ENCODE results near the gene USP40.

DNA sequence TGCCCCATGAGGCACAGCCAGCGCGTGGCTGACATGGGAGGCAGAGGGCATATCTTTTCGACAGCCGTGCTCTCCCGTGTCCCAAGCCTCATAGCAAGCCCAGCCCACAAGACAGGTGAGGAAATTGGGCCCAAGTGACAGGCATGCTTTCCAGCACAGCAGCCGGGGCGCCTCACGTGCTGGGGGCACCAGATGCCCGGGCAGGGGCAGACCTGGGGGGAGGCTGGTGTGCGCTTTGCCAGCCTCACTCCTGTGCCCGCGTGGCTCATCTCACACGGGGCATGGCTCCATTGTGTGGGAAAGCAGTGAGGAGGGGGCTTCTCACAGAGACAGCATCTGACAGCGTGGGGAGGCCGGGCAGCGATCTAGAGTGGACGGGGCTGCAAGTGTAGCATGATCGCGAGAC, 93.2 kb downstream of the USP40 start:
- TF ChIP-seq, protein P1, sequence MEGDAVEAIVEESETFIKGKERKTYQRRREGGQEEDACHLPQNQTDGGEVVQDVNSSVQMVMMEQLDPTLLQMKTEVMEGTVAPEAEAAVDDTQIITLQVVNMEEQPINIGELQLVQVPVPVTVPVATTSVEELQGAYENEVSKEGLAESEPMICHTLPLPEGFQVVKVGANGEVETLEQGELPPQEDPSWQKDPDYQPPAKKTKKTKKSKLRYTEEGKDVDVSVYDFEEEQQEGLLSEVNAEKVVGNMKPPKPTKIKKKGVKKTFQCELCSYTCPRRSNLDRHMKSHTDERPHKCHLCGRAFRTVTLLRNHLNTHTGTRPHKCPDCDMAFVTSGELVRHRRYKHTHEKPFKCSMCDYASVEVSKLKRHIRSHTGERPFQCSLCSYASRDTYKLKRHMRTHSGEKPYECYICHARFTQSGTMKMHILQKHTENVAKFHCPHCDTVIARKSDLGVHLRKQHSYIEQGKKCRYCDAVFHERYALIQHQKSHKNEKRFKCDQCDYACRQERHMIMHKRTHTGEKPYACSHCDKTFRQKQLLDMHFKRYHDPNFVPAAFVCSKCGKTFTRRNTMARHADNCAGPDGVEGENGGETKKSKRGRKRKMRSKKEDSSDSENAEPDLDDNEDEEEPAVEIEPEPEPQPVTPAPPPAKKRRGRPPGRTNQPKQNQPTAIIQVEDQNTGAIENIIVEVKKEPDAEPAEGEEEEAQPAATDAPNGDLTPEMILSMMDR (IDR thresholded peaks at IDR 0.05), result no peak
- TF ChIP-seq POLR2A (IDR thresholded peaks at IDR 0.05) (no peak), EP300 (IDR thresholded peaks at IDR 0.05; ENCODE audit: low read depth) (no peak), POLR2AphosphoS5 (IDR thresholded peaks at IDR 0.05) (no peak)
